ENCODE results near the gene ELMO1.

ELMO1 gene

DNA sequence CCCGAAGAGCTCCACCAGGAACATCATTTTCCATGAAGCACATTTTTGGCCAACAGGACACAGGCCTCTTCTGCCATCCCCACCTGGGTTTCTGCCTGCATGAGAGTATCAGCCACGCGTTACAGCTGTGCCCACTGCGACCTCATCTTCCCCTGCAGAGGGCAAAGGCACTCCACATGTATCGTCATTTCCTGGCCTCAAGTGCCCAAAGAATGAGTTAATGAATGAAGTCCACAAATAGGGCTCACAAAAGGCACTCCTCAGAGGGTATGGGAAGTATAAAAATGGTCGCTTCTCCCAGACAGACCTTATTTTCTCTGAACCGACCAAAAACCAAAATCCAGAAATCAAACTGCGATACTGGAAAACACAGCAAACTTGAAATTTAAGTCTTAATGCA, 18.5 kb downstream of the ELMO1 start:
- no peak for DNase-seq

DNA sequence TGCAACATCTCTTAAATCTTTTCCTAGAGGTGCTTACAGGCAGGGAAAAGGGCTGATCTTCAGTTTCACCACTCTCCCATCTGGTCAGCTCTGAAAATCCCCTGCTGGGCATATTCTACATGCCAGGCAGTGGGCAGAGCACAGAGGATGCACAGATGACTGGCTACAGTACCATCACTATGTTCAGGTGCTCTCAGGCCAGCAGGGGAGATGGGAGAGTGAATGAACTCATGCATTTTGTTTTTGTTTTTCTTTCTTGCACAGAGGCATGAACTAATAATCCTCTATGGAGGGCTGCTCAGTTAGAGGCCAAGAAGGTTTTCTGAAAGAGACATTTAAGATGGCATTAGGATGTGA, 19.3 kb downstream of the ELMO1 start:
- no peak for DNase-seq

DNA sequence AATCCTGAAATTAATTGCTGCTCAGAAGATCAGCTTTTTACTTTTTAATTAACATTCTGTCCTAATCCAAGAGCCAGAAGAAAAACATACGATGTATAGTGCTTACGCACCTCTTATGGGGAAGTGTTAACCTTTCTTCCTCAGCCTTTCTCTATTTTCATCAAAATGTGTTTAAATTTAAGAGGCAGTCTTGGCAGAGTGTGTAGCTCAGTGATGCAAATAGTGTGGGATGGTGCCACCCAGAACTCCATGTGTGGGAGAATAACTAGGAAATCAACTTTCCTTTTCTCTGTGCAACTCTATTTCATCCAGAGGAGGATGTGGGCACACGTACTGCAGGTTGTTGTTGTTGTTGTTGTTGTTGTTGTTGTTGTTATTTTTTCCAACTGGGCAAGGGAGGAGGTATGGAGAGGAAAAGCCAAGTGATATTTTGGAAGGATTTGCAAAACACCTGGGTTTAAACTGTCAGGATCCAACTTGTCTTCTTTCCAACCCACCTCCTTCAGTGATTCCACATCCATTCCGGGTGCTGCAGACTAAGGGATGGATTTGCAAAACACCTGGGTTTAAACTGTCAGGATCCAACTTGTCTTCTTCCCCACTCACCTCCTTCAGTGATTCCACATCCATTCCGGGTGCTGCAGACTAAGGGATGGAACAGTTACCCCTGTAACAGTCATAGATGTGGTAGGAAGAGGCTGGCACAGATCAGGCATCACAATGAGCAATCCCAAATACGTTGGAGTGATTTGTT, 19.8 kb downstream of the ELMO1 start:
- DNase-seq: no peak

DNA sequence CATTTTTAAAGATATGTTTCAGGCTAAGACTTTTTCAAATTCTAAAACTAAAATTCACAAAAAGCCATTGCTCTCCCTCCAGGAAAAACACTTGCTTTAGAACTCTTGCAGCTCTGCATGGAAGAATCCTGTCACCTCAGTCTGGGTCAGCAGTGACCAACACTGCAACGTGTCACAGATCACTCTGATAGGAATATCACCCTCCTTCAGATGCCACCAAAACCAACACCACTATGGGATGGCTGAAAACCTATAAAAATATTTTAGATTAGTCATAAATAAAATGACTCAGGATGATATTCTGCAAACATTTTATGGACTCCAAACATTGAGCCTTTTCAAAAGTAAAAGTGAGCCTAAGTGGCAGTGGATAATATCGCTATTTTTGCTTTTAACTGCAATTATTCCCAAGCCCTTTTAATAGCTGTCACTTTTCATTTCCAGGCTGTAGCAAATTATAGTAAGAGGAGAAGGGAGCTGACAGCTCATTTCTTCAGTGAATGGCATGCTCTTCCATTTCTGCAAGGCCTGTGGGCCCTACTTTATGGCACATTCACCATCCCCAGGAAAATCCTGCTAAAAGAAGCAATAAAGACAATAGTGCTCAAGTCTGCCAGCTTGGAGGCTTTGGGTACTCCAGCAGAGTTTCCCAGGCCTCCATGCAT, 21.3 kb downstream of the ELMO1 start:
- DNase-seq: no peak

DNA sequence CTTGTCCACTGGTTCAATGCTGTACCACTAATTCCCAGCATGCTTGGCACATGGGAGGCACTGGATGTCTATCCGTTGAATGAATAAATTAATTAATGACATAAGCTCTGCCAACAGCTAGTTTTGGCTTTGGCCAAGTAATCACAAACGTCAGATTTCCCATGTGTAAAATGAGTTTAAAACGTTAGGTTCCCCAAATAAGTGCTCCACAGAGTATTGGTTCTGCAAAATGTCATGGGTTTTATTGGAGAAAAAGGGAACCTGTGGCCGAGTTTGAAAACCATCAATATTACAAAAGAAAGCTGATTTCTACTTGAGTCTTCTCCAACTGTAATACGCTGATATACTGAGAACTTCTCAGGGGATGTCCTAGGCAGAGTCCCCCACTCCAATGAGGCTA, 23.2 kb downstream of the ELMO1 start:
- DNase-seq: no peak

DNA sequence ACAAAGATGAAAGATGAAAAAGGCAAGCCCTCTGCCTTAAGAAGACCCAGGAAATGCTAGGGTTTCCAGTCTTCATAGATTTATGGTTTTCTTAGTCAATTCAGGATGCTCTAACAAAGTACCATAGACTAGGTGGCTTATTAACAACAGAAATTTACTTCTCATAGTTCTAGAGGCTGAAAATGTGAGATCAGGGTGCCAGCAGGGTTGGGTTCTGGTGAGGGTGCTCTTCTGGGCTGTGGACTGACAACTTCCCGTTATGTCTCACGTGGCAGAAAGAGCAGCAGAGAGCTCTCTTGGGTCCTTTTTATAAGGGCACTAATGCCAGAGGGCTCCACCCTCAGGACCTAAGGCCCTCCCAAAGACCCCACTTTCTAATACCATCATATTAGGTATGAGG, 23.7 kb downstream of the ELMO1 start:
- no peak for DNase-seq

DNA sequence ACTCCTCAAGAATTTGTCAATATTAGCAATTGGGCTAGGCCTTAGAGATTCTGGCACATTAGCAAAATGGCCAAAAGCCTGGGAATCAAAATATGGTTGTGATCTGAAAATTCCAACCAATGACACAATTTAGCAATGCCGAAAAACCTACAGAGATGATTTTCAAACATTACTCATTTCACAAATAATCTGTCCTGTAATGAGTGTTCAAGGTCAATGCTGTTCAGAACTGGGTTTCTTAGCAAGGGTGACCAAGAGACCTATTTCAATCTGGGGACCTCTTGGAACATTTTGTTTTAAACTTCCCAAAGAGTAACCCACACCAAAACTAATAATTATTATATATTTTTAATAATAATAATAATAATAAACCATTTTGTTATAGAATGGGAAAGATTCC, 24.1 kb downstream of the ELMO1 start:
- no peak for DNase-seq

DNA sequence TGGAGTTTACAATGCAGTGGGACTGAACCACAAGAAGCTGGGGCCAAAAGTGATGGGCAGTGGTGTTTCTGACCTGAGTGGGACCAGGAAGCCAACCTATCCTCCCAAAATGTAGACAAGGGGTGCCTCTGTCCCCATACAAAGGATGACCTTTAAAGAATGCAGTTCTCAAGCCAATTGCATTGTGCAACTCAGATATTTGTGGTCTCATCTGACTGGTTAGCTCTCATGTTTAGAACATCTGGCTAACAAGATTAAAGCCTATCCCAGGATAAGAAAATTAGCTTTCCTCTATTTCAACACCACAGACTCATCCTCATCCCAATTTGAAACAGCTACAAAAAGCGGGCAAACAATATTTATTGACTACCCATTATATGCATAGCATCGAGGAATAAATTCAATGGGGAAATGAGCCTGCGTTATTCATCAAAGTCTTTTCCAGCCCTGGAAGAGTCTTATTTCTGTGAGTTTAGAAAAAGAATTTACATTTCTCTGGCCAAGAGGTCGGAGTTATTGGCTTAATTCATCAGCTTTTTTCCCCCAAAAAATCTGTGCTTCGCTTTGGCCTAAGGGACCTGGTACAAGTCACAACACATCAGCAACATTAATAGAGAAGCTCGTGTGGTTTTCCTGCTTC, 26.7 kb downstream of the ELMO1 start:
- DNase-seq: no peak

DNA sequence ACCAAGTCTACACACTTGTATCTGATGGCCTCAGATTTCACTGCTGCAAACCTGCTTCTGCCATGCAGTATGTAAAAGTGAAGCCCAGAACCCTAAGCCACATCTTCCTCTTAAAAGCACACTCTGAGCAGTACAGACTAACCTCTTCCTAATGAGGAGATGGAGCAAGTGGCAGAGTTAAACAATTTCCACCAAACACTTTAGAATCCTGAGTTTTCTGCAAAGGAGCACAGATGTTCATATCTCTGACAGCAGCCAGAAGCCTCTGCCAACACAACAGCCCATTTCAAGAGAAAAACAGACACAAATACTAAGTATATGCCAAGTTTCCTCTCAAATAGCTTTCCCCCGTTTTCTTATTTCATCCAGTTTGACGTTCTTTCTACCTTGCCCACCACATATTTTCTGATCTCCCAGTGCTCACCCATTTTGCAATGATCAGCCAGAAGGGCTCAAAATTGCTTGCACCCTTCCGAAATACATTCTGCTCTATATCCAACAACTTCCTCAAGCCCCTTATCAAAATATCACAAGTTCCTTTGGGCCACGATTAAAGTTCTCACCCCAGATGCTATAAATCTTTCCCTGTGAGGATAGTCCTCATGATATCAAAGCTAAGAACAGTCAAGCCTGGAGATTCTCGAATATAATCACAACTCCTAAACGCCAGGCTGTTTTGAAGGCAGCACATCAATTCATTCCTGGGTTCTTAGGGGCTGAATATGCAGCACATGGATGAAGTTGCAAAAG, 27.5 kb downstream of the ELMO1 start:
- no peak for DNase-seq

DNA sequence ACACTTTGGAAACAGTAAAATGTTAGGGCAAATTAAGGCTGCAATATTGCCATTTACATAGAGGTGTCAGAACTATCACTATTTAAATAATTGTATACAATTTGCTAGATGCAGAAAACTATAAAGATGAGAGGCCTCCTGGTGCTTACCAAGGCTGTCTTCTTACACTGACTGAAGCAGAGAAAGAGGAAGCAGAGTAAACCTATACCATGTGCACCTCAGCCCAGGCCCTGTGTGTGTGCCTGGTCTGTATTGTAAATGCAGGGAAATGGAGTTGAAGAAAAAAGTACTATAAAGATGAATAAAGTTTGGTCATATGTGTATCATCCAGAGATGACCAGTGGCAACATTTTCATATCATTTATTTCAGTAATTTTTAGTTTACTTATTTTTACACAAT, 29.2 kb downstream of the ELMO1 start:
- DNase-seq: no peak

DNA sequence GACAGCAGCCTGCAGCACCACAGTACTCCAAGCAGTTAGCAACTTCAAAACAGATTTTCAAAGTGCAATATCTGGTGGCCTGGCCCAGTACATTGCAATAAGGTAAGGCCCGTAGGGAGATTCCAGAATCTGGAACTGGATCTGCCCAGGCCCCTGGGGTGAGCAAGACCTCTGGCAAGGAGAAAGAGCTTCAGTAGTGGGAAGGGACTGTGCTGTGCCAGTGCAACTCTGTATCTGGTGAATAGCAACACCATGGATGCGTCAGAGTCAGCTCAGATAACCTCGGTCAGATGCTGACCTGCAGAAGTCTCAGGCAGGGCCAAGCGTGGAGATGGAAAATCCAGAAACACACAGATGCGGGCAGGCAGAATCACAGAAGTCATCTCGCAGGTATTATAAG, 30.3 kb downstream of the ELMO1 start:
- DNase-seq: no peak

DNA sequence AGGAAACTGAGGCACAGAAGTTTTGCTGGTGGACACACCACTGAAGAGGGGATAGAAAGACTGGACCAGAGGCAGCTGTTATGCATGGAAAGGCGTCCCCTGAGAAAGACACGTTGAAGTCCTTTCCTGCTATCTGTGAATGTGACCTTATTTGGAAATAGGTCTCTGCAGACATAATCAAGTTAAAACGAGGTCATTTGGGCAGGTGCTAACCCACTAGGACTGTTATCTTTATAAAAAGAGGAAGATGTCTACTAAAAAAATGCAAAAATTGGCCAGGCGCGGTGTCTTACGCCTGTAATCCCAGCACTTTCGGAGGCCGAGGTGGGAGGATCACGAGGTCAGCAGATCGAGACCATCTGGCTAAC, 31.6 kb downstream of the ELMO1 start:
- no peak for DNase-seq

DNA sequence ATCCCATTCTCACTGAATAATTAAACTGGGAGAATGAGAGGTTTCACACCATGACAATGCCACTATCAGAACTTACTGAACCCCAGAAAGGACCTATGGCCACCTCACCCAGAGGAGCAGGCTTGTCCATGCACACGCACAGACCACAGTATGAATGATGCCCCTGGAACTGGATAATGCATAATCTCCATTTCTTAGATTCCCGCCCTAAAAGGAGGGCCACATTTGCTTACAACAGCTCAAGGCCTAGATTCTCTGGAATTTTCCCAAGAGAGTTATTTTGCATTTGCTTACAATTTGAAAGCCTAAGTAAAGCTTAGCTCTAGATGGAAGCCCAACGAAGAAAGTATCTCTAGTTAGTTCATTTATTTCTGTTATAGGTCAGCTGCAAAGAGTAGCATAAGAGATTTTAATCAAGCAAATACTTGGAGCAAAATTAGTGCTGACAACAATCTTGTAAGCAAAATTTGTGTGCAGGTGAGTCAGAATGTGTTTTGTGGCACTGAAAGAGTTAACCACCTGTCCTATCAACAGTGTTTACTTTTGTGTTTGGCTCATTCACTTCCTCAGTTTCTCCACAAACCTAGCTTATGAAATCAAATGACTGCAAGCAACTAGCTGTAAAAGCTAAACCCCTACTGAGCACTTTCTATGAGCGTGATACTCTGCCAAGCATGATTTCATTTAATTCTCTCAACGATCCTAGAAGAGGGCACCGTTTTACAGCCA, 32.1 kb downstream of the ELMO1 start:
- DNase-seq: no peak

DNA sequence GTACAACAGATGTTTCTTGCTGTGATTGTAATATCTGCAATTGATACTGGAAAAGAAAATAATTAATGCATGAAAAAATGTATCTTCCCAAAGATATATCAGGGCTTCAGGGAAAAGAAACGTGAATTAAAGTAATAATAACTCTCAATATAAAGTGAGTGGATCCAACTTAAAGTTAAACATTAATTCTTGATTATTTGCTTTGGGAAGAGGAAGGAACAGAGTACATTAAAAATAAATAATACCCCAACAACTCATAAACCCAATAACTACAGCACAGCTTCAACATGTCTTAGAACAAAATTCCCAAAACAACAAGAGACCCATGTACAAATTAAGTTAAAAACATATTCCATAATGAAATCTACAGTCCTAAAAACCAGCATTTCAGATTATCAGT, 33.0 kb downstream of the ELMO1 start:
- DNase-seq: no peak

DNA sequence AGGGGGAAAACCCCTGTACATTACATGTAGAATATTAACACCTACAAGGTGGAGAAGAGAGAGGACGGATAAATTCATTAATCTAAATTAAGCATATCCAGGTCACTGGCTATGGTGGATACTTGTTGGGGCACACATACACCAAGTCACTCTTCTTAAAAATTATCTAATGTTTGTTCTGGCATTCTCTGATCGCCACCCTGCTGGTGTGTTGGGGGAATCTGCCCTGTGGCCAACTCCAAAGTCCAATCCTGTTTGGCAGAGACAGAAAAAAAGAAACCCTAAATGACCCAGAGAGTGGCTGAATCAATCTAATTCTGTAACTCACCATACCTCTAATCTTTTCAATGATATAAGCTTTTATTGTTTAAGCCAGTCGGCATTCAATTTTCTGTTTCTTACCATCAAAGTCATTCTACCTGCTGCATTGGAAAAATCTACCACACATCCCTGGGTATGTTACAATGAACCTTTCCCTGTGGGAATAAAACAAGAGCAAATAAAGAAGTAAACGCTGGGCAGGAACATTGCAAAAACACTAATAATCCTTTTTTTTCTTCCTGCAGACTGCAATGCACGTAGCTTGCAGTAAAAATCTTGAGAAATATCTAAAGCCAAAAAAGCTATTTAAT, 34.2 kb downstream of the ELMO1 start:
- DNase-seq: no peak

DNA sequence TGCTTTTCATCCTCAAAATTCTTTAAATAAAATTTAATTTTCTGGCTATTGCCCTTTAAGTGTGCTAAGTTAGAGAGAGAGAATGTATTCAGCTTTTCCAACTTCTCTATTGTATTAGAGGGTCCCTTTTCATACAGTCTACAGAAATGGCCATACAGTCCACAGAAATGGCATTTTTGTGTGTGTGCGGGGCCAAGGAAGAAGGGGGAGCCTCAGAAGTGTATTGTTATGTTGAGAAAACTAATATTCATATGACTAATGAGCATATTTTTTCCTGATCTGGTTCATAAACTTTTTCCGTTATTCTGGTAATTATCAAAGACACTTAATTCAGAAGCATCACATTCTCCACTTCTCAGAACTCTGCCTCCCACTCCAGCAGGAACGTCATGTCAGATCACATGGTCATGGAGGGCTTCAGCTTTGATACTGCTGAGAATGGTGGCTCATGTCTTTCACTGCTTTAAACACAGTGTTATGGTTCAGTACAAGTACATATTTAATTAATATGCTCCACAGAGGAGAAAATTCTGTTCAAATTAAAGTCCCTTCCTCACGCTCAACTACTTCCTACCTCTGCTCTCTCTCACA, 37.1 kb downstream of the ELMO1 start:
- no peak for DNase-seq

DNA sequence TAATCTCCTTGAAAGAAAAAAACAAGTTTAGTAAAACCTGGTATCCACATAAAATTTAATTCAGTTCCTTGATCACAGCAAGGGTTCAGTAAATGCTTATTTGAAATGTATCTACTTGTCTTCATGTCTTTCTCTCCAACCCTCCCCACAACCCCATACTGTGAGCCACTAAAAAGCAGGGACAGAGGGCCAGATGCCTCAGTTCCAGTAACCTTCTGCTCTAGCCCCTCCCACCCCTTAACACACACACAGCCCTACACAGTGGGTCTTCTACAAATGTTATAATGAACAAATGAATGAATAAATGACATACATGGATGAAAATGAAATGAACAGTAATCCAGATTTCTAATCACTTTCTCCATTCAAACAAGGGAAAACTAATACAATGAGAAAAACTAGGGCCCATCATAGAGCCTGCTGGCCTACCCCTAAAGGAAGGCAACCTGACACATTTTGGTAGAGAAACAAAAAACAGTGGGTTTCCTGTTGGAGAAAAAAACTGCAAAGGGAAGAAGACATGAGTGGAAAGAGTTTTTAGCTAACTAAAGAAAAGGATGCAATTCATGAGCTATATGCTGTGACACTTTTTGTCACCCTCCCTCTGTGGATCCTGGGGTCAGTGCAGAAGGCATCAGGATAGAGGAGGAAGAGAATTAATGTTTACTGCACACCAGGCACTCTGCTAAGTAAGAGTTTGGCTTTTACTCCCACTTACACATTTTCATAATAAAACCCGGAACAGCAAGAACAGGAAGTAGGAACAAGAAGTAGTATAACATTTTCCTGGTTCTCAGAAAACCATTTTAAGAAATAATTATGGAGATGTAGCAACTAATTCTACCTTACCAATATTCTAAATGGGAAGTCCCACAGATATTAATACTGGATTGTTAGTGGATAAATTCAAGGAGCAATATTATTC, 38.1 kb downstream of the ELMO1 start:
- DNase-seq: no peak

DNA sequence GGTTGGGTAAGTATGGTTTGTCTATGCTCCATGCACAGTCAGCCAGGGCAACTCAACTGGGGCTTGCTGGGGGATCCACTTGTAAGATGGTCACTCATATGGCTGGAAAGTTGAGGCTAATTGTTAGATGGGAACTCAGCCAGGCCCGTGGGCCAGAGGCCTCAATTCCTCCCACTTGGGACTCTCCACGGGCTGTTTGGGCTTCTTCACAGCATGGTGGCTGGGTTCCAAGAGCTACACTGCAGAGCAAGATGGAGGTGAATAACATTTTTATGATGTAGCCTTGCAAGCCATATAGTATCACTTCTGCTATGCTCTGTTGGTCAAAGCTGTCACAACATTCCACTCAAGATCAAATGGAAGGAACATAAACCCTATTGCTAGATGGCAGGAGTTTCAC, 39.2 kb downstream of the ELMO1 start:
- no peak for DNase-seq

DNA sequence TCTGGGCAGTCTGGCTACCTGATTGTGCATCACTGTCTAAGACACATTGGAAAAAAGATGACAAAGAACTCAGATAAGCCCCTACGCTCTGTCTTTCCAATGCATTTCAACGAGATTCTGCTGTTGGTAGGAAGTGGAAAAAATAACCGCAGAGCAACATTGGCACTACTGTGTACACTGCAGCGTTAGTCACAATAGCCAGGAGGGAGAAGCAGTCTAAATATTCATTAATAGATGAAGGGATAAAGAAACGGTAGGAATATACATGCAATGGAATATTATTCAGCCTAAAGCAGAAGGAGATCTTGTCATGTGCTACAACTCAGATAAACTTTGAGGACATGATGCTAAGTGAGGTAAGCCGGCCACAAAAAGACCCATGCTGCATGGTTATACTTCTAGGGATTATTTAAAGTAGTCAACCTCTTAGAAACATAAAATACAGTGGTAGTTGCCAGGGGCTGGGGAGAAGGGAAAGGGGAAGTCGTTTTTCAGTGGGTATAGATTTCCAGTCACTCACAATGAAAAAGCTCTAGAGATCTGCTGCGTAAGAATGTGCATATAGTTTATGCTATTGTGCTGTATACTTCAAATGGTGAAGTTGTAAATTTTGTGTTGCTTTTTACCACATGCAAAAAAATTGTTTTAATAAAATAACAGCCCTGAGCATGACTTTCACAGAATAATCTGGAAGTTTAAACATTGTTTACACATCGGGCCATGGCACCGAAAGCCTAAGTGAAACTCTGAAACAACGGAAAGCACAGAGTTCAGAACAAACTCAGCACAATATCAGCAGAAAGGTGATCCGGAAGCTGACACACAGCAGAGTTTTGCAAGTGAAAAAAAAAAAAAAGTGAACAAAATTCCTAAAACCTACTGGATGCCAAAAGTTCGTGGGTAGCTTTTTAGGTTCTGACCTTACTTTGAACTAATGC, 40.1 kb downstream of the ELMO1 start:
- peak; percentile 12 for DNase-seq

DNA sequence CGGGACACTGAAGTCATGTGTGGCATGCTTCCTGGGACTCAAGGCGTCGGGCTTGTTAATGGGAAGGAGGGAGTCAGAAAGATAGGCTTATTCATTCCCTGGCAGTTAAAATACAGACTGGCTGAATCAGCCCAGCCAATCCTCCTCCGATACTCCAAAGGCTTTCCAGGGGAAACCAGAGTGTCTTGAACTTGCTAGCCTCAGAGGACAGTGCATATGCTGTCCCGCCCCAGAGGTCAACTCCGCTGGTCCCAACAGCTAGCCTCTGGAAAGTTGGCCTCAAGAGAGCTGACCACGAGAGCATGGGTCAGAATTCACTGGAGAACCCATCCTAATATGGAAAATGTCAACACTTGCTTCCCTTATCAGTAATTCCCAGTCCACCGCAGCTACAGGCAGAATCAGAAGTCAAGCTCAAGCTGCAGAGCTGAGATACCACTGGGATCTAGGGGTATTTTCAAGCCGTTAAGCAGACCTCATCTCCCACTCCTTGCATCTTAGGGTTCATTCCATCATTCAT, 43.0 kb downstream of the ELMO1 start:
- DNase-seq: no peak

All from activated CD4-positive, alpha-beta T cell treated with anti-CD3 and anti-CD28 coated beads for 1 hour (primary cell).